Neural crest cell (in vitro differentiated cells): ENCODE data around the gene ELOVL7. TPM values are rescaled to one million over a fixed set of nuclear protein-coding genes. Genes with fewer than 3 reads are reported as not detected.
A peak's percentile ranks its signal among the peaks of the same experiment; 100 is the strongest.

ENCODE experiments used
- DNase-seq: peaks from one replicate; pipeline ENCODE4 v3.0.0; 2021; ENCODE audit warnings: low read depth, mixed read lengths, low spot score
- H3K27ac Mint-ChIP-seq: one replicate; pipeline ENCODE4 v1.8.0; 2021; ENCODE audit warnings: mild to moderate bottlenecking, mixed read lengths; ENCODE audit not compliant: unreplicated experiment
- H3K27me3 Mint-ChIP-seq: 2 replicates; pipeline ENCODE4 v1.8.0; 2021; ENCODE audit warnings: low read depth, mild to moderate bottlenecking, mixed read lengths
- H3K36me3 Mint-ChIP-seq: 2 replicates; pipeline ENCODE4 v1.8.0; 2021; ENCODE audit warnings: low read depth, mild to moderate bottlenecking, mixed read lengths
- H3K4me1 Mint-ChIP-seq: 2 replicates; pipeline ENCODE4 v1.8.0; 2021; ENCODE audit warnings: mixed read lengths
- H3K4me3 Mint-ChIP-seq: one replicate; pipeline ENCODE4 v1.8.0; 2021; ENCODE audit warnings: mild to moderate bottlenecking, mixed read lengths
- H3K9me3 Mint-ChIP-seq: 2 replicates; pipeline ENCODE4 v1.8.0; 2021; ENCODE audit warnings: mixed read lengths
- long read RNA-seq: library from polyadenylated mRNA; unstranded; transcript quantifications from one replicate; pipeline ENCODE4 v2.0.0, GENCODE V29; 2020
- total RNA-seq: library from RNA; stranded (reverse); gene quantifications from 2 replicates; pipeline ENCODE4 v1.2.1, GENCODE V29; 2021
- TF ChIP-seq, protein P1 (sequence below): fragments of 200-600 bp; sonication (generic); conservative IDR thresholded peaks from 2 replicates; pipeline ENCODE4 v1.5.0; 2021; ENCODE audit warnings: antibody characterized with exemption, mild to moderate bottlenecking

ELOVL7 gene
- total RNA-seq, result 0.42 and 0.96 TPM in 2 replicates
- long read RNA-seq, result 0 reads

DNA sequence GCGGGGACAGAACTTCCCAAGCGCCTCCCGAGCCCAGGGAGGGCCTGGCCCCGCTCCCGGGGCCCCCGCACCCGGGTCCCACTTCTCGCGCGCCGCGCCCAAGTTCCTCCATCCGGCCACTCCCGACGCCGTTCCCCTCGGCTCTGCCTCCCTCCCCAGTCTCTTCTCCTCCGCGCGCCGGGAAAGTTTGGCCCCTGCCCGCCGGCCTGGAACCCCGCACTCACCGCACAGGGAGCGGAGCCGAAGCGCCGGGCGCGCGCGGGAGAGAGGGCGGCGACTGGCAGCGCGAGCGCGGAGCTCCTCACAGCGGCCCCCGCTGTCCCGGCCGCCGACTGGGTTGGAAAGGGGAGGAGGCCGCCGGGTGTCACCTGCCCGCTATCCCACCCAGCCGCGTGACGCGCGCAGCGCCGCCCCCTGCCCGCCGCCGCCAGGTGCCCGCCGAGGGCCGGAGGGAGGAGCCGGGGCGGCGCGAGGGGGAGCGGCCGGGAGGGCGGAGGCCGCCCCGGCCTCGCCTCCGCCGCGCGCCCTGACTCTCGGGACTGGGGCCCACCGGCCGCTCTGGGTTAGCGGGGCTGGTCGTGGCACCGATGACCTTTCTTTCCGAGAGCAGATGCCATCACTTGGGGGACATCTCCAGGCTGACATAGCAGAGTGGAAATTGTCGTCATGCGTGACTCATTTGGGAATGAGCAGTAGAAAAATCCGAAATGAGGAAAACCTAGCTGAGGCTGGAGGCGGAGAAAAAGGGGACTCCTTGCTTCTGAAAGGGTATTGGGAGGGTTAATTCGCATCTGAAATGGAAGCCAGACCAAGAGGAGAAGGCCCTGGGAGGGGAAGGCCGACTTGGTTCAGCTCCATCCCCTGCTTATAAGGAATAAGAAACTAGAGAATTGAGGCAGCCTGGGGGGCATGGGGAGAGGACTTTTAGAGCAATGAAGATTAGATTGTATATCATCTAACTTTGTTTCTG is at the start of gene ELOVL7:
TSS of gene ELOVL7 (minus strand) at position 334 of the 970 bp plus-strand sequence. CDS start 56,872 bp downstream, outside the sequence.
- Mint-ChIP-seq H3K4me3 (peak within 1 kb of the TSS; percentile 83), H3K36me3 (no peaks in the 10 kb centered on the region), H3K4me1 (peaks cover 13% of the 10 kb centered on the region), H3K27ac (no peak within 1 kb of the TSS), H3K9me3 (no peaks in the 10 kb centered on the region), H3K27me3 (peaks cover 73% of the 10 kb centered on the region)
- TF ChIP-seq, protein P1, sequence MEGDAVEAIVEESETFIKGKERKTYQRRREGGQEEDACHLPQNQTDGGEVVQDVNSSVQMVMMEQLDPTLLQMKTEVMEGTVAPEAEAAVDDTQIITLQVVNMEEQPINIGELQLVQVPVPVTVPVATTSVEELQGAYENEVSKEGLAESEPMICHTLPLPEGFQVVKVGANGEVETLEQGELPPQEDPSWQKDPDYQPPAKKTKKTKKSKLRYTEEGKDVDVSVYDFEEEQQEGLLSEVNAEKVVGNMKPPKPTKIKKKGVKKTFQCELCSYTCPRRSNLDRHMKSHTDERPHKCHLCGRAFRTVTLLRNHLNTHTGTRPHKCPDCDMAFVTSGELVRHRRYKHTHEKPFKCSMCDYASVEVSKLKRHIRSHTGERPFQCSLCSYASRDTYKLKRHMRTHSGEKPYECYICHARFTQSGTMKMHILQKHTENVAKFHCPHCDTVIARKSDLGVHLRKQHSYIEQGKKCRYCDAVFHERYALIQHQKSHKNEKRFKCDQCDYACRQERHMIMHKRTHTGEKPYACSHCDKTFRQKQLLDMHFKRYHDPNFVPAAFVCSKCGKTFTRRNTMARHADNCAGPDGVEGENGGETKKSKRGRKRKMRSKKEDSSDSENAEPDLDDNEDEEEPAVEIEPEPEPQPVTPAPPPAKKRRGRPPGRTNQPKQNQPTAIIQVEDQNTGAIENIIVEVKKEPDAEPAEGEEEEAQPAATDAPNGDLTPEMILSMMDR, result peak; percentile 49
- peak; percentile 53 for DNase-seq

DNA sequence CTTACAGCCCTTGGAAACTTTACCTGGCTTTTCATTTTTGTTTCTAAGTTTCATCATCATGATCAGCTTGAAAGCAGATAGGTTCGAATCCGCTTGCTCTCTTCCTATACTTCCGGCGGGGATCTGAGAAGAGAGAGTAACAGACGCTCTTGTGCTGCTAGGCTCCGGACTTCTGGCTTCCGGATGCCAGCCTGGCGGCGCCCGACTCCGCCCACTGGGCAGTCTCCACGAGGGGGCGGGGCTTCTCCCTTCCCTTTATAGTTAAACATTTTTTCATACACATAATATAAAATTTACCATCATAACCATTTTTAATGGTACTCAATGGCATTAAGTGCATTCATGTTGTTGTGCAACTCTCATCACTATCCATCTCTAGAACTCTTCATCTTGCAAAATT is 49.5 kb upstream of the ELOVL7 start:
- Mint-ChIP-seq H3K27me3 (no peaks in the 10 kb centered on the region), H3K4me1 (no peaks in the 10 kb centered on the region), H3K27ac (no peak overlapping the region), H3K36me3 (peaks cover 25% of the 10 kb centered on the region), H3K9me3 (no peaks in the 10 kb centered on the region), H3K4me3 (no peak overlapping the region)
- TF ChIP-seq, protein P1, result no peak
- no peak for DNase-seq

DNA sequence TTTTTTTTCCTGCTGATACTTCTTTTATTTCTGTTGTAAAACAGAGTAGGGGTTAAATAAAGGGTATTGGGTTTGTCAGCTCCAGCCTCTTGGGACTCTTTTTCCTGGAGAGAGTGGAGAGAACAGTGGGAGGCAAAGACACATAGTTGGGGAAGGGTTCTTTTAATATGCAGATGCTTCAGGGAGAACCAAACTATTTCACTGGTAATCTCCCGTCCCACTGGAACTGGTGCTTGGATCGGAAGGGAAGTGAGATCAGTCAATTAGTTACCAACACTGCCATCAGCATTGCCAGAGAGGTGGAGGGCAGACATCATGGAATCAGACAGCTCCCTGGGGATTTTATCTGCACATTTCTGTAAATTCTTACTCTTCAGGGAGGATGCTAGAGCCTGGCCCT is 47.6 kb upstream of the ELOVL7 start:
- Mint-ChIP-seq H3K9me3 (no peaks in the 10 kb centered on the region), H3K4me1 (no peaks in the 10 kb centered on the region), H3K36me3 (peaks cover 27% of the 10 kb centered on the region), H3K27ac (no peak overlapping the region), H3K27me3 (no peaks in the 10 kb centered on the region), H3K4me3 (no peak overlapping the region)
- DNase-seq, result no peak
- TF ChIP-seq, protein P1, result no peak

GRCh38 chr5:60888359-60889061 is 44.4 kb upstream of the ELOVL7 start:
- DNase-seq, result no peak
- Mint-ChIP-seq H3K4me3 (no peak overlapping the region), H3K27ac (no peak overlapping the region), H3K4me1 (no peaks in the 10 kb centered on the region), H3K9me3 (peaks cover under 1% of the 10 kb centered on the region), H3K36me3 (peaks cover 28% of the 10 kb centered on the region), H3K27me3 (no peaks in the 10 kb centered on the region)
- TF ChIP-seq, protein P1, result no peak

DNA sequence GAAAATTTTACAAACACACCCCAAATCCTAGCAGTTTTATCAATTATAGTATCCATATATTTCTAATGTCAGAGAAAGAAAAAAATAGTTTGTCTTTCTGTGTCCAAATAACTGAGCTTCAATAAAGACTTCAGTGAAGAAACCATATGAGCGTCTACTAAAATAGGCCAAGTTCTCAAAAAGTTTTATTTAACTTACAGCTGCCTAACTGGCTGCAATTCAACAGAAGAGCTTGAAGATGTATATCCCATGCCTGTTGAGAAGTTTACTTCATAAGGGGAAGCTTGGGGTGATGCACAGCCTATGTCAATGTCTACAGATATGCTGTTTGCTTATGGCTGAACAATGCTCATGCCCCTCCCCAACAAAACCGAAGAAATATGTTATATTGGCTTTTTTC is 43.7 kb upstream of the ELOVL7 start:
- no peak for DNase-seq
- H3K9me3 Mint-ChIP-seq, result peaks cover 4% of the 10 kb centered on the region
- TF ChIP-seq, protein P1, result no peak
- no peaks in the 10 kb centered on the region for H3K4me1 Mint-ChIP-seq
- H3K36me3 Mint-ChIP-seq, result peaks cover 27% of the 10 kb centered on the region
- H3K27ac Mint-ChIP-seq, result no peak overlapping the region
- no peaks in the 10 kb centered on the region for H3K27me3 Mint-ChIP-seq
- no peak overlapping the region for H3K4me3 Mint-ChIP-seq
